Ammon's horn (tissue), 1 donor: ENCODE measurements around the gene NCKAP5.
"Not testable (repeated sequence)": the region's sequence is repeated elsewhere in the genome, so short reads cannot be mapped to it uniquely, and the experiment has no call there.

Experiments
- DNase-seq: peaks from one replicate; pipeline ENCODE4 v3.0.0-alpha.2; 2016; ENCODE audit warnings: low spot score

NCKAP5 gene

DNA sequence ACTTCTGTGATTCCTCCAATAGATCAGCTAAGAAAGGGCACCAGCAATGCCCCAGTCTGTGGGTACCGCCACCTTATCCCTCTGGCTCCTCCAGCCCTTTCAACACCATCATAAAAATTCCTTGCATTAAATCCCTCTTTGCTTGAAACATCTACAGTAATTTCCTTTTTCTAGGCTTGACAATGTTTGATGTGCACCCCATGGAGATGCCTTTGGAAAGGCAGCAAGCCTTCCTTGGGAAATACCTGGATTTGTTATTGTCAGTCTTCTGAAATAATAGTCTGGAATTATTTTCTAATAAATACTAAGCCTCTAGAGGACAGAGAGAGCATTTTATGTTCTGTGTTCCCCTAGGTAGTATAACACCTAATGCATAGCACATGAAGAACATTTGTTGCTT is 46.1 kb downstream of the NCKAP5 start:
- no peak for DNase-seq

- DNase-seq: no peak
These were observed 47.0 kb downstream of the NCKAP5 start for GRCh38 chr2:133521146-133521745.

DNA sequence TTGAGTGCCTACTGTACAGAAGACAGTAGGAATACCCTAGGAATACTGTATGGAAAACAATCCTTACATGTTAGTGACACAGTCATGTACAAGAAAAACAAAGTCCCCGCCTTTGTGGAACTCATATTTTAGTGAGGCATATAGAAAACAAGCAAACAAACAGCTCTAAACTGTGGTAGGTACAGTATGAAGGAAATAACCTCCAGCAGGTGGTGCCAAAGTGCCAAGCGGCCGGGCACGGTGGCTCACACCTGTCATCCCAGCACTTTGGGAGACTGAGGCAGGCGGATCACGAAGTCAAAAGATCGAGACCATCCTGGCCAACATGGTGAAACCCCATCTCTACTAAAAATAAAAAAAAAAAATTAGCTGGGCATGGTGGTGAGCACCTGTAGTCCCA is 48.6 kb downstream of the NCKAP5 start:
- not testable (repeated sequence) for DNase-seq

- DNase-seq: no peak
These were observed 49.4 kb downstream of the NCKAP5 start for GRCh38 chr2:133518700-133519344.

GRCh38 chr2:133517876-133518275 is 50.4 kb downstream of the NCKAP5 start:
- DNase-seq: no peak

DNA sequence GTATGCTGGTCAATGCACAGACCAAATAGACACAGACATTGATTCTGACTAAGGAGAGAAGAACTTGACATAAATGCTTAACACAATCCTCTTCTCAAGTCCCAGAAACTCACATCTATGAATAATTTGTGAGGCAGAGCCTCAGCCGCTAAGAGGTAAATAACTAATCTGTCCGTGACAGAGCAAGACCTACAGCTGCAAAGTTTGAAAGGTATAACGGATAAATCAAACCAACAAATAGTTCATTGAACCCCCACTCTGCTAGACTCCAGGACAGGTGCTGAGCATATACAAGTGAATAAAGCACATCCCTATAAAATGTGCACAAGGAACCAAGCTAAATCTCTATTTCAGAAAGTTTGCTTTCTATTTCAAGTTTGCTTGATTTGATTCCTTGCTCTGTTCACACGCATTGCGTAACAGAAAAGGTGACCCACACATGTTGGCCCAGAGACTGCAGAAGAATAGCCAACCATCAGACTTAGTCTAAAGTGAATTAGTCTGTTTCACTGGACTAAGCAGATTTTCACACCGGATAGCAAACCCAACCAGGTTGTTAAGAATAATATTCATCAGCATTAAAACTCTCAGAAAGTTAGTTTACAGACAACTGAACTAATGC is 51.7 kb downstream of the NCKAP5 start:
- DNase-seq: no peak

DNA sequence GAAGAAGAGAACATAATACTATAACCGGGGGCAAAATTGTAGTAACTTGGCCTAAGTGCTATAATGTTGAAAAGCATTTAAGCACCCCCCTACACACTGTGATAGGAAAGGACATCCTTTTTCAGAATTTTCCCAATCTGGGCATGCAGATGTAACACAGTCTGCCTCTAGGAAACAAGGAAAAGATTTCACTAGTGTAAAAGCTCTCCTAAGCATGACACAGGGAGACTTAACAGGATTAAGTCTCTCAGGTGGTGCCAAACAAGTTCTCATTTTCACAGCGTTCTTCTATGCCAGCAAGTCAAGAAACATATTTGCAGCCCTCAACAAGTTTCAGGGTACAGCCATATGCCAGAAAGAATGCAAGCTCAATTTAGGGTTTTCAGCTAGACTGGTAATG is 53.0 kb downstream of the NCKAP5 start:
- no peak for DNase-seq

- no peak for DNase-seq
These were observed 54.4 kb downstream of the NCKAP5 start for GRCh38 chr2:133513893-133514292.

DNA sequence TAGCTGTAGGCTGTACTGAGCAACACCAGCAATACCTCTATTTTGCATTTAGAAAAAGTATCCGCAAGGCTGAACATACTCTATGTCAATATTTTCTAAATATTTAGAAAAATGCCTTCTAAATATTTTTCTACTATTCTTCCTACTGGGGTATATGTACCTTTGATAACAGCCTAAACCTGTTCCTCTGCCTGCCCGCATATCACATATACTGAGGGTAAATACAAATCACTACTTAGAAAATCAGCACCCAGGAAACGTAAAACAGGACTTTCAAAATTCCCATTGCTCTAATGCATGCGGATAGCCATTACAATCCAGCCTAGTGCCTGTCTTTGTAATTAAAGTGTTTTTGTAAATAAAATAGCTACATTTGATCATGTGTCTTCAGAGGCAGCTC is 56.1 kb downstream of the NCKAP5 start:
- DNase-seq: no peak

- DNase-seq: no peak
These were observed 56.6 kb downstream of the NCKAP5 start for GRCh38 chr2:133511679-133512078.

- no peak for DNase-seq
These were observed 58.5 kb downstream of the NCKAP5 start for GRCh38 chr2:133509777-133510176.

- peak; percentile 42 for DNase-seq
These were observed 59.6 kb downstream of the NCKAP5 start for GRCh38 chr2:133508546-133509165.

DNA sequence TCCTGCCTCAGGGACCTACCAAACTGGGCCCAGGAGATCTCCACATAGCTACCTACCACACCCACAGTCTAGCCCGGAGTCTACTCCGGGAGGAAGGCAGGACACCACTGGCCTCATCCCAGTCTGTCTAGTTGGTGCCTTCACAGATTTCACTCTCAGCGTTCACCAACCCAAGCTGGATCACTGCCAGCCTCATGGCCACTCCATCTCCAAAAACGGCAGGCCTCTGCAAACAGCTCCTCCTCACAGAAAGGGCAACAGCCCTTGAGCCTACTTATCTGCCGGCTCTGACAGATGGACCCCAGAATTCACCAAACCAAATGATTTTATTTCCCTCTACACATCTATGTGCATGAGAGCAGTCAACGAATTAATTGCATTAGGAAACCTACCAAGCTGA is 61.3 kb downstream of the NCKAP5 start:
- no peak for DNase-seq

DNA sequence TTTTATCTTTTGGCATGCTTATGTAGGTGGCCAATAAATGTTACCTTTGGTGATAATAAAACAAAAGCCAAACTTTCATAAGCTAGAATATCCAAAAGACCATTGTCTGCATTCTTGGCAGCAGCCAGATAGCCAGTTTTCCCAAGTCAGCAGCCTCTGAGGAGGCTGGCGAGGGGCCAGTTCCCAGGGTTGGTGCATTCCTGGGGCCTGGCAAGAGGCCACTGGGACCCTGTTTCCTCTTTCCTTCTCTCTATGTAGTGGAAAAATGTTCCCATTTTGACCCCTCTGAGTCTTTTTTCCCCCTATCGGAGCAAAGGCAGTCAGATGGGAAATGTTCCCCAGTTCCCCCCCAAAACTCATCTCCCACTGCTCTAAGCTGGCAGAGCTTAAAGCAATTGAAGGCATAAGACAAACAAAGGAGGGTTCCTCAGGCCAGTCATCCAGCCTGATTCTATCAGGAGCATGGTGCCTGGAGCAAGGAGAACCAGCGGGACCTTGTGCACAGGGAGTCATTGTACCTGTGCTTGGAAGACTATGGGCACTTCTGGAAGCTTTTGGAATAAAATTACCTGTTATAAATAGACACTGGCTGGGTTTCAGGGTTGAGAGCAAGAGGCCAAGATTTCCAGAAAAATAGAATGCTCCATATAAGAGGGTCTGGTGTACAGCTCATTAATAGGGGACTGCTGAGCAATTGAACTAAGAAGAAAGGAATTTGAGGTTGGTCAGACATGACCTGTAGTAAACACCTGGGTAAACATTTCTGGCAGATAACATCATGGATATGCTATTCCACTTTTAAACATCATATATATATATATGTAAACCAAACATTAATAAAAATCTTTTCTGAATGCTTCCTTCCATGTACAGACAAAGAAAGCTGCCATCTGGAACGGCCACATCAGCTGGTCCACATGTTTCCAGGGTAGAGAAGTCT is 63.4 kb downstream of the NCKAP5 start:
- peak; percentile 26 for DNase-seq

- DNase-seq: no peak
These were observed 64.3 kb downstream of the NCKAP5 start for GRCh38 chr2:133503927-133504326.

DNA sequence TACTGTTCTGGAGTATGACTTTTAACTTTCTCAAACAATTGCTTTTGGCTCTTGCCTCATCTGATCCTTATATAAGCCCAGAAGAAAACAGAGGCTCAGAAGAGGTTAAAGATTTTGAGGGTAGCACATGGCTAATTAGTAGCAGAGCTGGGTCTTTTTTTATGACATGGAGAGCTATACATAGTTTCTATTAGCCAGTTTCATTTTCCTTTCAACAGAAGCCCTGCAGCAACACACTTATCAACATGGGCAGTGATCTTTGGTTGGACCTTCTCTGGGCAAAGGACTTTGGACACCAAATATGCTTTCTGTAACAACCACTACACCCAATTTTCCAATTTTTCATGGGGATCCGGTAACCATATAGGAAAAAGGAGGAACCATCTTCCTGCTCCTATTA is 64.9 kb downstream of the NCKAP5 start:
- DNase-seq: no peak

DNA sequence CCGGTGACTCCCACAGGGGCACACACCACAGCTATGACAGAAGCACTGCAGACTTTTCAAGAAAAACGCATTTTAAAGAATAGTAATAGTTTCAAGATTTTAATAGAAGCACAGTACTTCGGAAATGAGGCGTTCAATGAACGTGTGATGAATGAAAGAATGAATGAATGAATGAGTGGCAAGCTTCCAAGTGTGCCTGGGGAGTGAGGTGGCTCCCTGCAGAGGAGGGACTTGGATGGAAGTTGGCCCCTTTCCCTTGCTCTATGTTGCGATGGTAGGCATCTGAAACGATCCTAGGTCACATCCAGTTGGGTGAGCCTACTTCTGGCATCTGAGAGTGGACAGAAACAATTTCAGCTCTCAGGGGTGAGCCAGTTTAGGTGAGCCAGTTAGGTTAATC is 65.6 kb downstream of the NCKAP5 start:
- DNase-seq: no peak

DNA sequence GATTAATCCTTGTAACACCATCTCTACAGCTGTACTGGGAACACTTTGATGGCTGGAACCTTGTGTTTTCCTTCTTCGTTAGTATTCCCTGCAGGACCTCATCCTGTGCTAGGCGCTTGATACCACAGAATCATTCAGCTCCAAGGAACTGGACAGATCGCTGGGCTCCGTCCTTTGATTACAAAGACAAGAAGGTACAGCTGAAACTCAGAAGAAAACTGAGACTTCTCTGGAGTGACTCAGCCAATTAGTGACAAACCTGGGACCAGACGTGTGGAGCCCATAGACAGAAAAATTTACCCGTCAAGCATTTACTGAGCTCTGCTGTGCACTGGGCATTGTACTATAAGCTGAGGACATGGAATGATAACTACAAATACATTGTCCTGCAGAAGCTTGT is 67.3 kb downstream of the NCKAP5 start:
- DNase-seq: no peak

GRCh38 chr2:133498662-133499585 is 69.3 kb downstream of the NCKAP5 start:
- DNase-seq: no peak

DNA sequence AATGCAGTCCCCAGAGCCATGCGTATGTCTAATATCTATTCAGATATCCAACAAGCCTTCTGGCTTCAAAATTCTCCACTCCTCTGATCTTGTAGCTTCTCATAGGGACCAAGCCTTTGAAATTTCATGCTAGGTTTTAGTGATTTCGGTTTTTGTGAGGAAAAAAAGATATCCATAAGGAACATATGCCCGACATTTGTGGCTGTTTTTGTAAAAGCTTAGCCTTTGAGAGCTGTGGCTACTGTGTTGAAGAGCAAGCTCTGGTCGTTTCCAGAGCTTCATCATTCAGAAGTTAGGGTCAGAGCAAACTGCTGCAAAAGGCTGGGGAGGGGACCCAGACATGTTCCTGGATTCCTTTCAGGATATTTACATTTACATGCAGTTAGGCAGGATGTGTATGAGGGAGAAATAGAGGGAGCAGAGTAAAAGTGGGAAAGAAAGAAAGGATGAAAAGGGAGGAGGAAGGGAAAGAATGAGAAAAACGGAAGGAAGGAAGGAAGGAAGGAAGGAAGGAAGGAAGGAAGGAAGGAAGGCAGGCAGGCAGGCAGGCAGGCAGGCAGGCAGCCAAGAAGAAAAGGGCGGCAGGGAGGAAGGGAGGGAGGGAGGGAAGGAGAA is 70.2 kb downstream of the NCKAP5 start:
- DNase-seq: no peak
